GM19238 (cell line): ENCODE data around the gene DLL3.

Source experiments
- DNase-seq: peaks from one replicate; pipeline ENCODE4 v3.0.0; 2011; ENCODE audit warnings: low spot score; ENCODE audit not compliant: insufficient read length

DLL3 gene

DNA sequence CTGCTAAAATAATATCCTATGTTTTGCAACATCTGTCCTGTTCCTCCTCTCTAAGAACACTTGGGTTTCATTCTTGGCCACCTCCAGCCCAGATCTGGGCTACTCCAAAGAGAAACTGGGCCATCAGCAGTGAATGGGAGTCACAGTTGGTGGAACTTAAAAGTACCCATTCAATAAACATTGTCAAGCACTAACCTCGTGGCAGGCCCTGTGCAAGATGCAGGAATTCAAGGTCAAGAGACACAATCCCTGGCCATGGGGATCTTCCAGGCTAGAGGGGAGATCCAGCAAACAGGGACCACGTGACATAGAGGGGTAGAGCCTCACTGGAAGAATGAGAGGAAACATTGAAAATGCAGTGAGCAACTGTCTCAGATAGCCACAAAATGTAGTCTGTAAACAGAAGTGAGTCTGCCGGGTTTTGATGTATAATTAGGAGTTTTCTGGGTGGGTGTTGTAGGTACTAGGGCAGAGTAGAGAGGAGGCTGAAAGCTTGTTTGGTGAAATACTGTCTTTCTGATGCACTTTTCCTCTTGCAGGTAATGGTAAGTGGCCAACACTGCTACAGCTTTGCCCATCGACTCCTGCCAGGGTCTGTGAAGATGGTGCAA, 56.1 kb downstream of the DLL3 start:
- DNase-seq, result no peak

DNA sequence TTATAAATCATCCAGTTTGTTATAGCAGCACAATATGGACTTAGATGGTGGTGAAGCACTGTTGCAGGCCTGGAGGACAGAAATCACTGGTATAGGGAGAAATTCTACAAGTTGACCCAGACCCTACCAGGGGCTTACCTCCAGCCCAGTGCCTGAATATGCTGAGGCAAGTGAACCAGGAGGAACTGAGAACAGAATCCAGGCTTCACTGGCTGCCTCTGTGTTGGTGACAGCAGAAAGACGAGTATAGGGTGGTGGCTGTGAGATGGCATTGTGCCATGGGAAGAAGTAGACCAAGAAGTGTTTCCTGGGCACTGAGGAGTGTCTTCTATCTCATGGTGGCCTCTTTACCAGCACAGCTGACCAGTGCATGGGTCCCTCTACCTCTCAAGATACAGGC, 57.1 kb downstream of the DLL3 start:
- DNase-seq, result no peak
